Spleen (tissue), 11 donors: ENCODE measurements around the gene LCK. TPM values are rescaled to one million over a fixed set of nuclear protein-coding genes. Genes with fewer than 3 reads are reported as not detected.

ENCODE experiments used
- DNase-seq: peaks from one replicate; pipeline ENCODE4 v3.0.0-alpha.2; 2020
- H3K27ac ChIP-seq, 8 donors: fragments of 200-600 bp; sonication (generic) in 7 of 8; 1 replicate in 4 of 8; 2 replicates in 4 of 8; pipeline versions ENCODE4 v1.5.0 to v1.8.0; 2016 to 2021; ENCODE audit warnings: inconsistent platforms in 4 of 8, mild to moderate bottlenecking in 4 of 8, moderate library complexity in 1 of 8
- H3K27me3 ChIP-seq, 7 donors: fragments of 200-600 bp; sonication (generic) in 6 of 7; replicated peaks in 1 of 7; 1 replicate in 4 of 7; 2 replicates in 3 of 7; pipeline versions ENCODE4 v1.5.0 to v1.8.0; 2016 to 2021; ENCODE audit warnings: inconsistent platforms in 3 of 7, mild to moderate bottlenecking in 1 of 7
- H3K36me3 ChIP-seq, 6 donors: fragments of 200-600 bp; sonication (generic) in 5 of 6; 1 replicate in 4 of 6; 2 replicates in 2 of 6; pipeline versions ENCODE4 v1.5.0 to v1.8.0; 2016 to 2021; ENCODE audit warnings: inconsistent platforms in 2 of 6
- H3K4me1 ChIP-seq, 6 donors: fragments of 200-600 bp; sonication (generic) in 5 of 6; 1 replicate in 3 of 6; 2 replicates in 3 of 6; pipeline versions ENCODE4 v1.5.0 to v1.8.0; 2016 to 2021; ENCODE audit warnings: inconsistent platforms in 3 of 6
- H3K4me3 ChIP-seq, 8 donors: fragments of 200-600 bp; sonication (generic) in 7 of 8; 1 replicate in 4 of 8; 2 replicates in 4 of 8; pipeline versions ENCODE4 v1.5.0 to v1.8.0; 2016 to 2021; ENCODE audit warnings: inconsistent platforms in 4 of 8, mild to moderate bottlenecking in 4 of 8, moderate library complexity in 2 of 8
- H3K9me3 ChIP-seq, 8 donors: fragments of 200-600 bp; sonication (generic) in 7 of 8; 1 replicate in 4 of 8; 2 replicates in 4 of 8; pipeline versions ENCODE4 v1.5.0 to v1.8.0; 2016 to 2021; ENCODE audit warnings: inconsistent platforms in 4 of 8
- CTCF ChIP-seq, 11 experiments: fragments of 200-600 bp in 7 of 11; fragments of 450-650 bp in 4 of 11; sonication (generic) in 4 of 11; IDR thresholded peaks in 8 of 11; conservative IDR thresholded peaks in 3 of 11; 1 replicate in 7 of 11; 2 replicates in 4 of 11; pipeline versions ENCODE4 v1.4.0 to v1.8.0; 2016 to 2021; ENCODE audit warnings: antibody characterized with exemption in 11 of 11, inconsistent platforms in 4 of 11, mild to moderate bottlenecking in 1 of 11
- POLR2A ChIP-seq, 3 donors: fragments of 450-650 bp; IDR thresholded peaks; one replicate each; pipeline ENCODE4 v1.5.1; 2017; ENCODE audit warnings: antibody characterized with exemption in 3 of 3, mild to moderate bottlenecking in 1 of 3
- POLR2AphosphoS5 ChIP-seq, 3 donors: sonication (generic); formaldehyde crosslinking; IDR thresholded peaks; one replicate each; pipeline ENCODE4 v1.5.1; 2017; ENCODE audit warnings: antibody characterized with exemption in 3 of 3
- WGBS, 5 donors: extraction: QIAGEN DNeasy Blood & Tissue Kit in 3 of 5; methylation state at CpG; one replicate each; pipeline versions ENCODE4 v1.1.5 to v1.1.7; 2013 to 2018; 5-methylcytosine and 5-hydroxymethylcytosine counted together
- intact Hi-C: fragments of 100-400 bp; cut with DNase I; formaldehyde crosslinking; loops from one replicate; pipeline ENCODE4 v1.15.0; 2023; ENCODE audit warnings: low total_unique reads
- polyA plus RNA-seq, 3 donors: library from polyadenylated mRNA; stranded (reverse); fragments of 200-250 nt; gene quantifications; one replicate each; pipeline ENCODE4 v1.2.1, GENCODE V29; 2013
- total RNA-seq, 7 donors: library from RNA; depleted of rRNA in 3 of 7; stranded (reverse); fragments of >200 nt in 3 of 7; fragmentation: NEBNext Ultra II Directional in 4 of 7; extraction: Animal tissue kit (Norgen Biotek cat#: 25700) in 4 of 7; gene quantifications; one replicate each; pipeline versions ENCODE4 v1.1.0 to v1.2.1, GENCODE V29; 2016 to 2021
- donor health status: healthy with polysubstance abuse.
- donor health status: DM: no; HTN: no; CAD: no; lungs with moderate emphysema.
- donor health status: DM: no; HTN: no; CAD: no.
- donor health status: Bipolar disorder and iron deficiency.
- donor health status: healthy.
- donor health status: DM: no; HTN: no; CAD: no.
- donor health status: DM: yes; HTN: yes; CAD: no.

Gene LCK
- total and polyA plus RNA-seq, 10 donors, result 37.9 to 84.5 (median 53.1) TPM

DNA sequence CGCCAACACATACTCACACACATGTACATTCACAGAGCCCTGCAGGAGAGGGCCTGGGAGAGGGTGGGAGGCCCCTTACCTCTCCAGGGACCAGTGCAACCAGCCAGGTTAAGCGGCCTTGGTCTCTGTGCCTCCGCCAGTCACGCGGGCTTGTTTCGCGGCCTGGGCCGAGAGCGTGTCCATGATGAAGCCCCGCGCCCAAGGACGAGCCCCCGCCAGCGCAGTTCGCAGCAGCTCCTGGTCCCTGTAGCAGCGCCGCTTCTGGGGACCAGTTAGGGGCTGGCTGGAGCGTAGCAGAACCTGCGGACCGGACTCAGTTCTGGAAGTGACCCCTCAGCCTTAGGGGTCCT is 11.3 kb upstream of the LCK start:
- 80 to 92% (median 86%) methylated on average over 1 to 20 of the region's 20 CpGs for WGBS, 5 donors

DNA sequence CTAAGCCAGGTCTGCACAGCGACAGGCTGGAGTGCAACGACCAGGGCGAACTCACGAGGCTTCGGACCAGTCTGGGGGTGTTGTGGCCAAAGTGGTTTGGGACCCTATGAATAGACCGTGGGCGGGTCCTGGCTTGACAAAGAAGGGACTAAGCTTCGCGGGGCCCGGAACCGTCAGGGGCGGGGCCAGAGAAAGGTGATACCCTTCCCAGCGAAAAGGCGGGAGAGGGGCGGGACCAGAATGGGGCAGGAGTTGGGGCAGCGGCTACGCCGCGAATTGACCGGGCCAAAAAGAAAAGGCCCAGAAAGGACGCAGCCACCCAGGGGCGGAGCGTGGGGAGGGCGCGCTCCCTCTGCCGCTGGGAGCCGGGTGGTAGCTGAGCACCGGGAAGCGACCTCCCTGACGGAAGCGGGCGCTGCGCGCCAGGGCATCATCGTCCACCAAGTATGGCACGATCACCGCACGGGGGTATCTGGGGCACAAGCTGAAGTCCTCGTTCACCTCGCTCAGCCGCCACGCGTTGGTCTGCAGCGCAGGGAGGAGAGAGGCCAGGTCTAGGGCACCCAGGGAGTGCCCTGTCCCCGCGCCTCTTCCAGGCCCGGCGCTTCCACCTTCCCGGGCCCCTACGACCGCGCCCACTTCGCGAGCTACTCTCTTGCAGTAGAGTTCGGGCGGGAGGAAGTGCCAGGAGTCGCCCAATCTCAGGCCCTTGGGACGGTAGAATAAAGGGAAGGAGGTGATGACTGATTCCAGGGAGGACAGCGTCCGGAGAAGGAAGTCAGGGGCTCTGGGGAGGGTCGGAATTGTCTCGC is 10.7 kb upstream of the LCK start:
- Histone ChIP-seq H3K27ac (peak overlapping the region; percentile 59 to 83 (median 76)), H3K4me3 (peak overlapping the region; percentile 40 to 86 (median 66)), H3K4me1 (peaks cover 7 to 43% (median 34%) of the 10 kb centered on the region in 6 donors), H3K36me3 (no peaks in the 10 kb centered on the region), H3K9me3 (no peaks in the 10 kb centered on the region), H3K27me3 (peaks cover 0 to 22% (median 0%) of the 10 kb centered on the region in 7 donors)
- intact Hi-C loops, result no loop called here
- DNase-seq, result peak; percentile 88
- TF ChIP-seq POLR2A (IDR thresholded peaks at IDR 0.05) (no peak), CTCF (IDR thresholded peaks at IDR 0.05 in 8 of 11, conservative IDR thresholded peaks at IDR 0.05 in 3 of 11) (peak in 8 of 11 experiments; percentile 6 to 59 (median 28)), POLR2AphosphoS5 (IDR thresholded peaks at IDR 0.05) (peak; percentile 78 to 85 (median 82))
- WGBS, 5 donors, result 4 to 8% (median 6%) methylated on average over 47 to 62 of the region's 62 CpGs

More for the DNA sequence above, 11.3 kb upstream of the LCK start:
- Histone ChIP-seq H3K4me3 (peak overlapping the region in 4 of 8 donors; percentile 58 to 86 (median 65)), H3K27ac (peak overlapping the region in 6 of 8 donors; percentile 67 to 83 (median 76)), H3K27me3 (peaks cover 0 to 22% (median 0%) of the 10 kb centered on the region in 7 donors), H3K4me1 (peaks cover 7 to 43% (median 34%) of the 10 kb centered on the region in 6 donors), H3K36me3 (peaks cover 0 to 3% (median 0%) of the 10 kb centered on the region in 6 donors), H3K9me3 (no peaks in the 10 kb centered on the region)
- DNase-seq, result no peak
- no peak for TF ChIP-seq CTCF (IDR thresholded peaks at IDR 0.05 in 8 of 11, conservative IDR thresholded peaks at IDR 0.05 in 3 of 11)
- no peak for TF ChIP-seq POLR2A (IDR thresholded peaks at IDR 0.05)
- TF ChIP-seq POLR2AphosphoS5 (IDR thresholded peaks at IDR 0.05), result no peak
- intact Hi-C loops, result no loop called here

DNA sequence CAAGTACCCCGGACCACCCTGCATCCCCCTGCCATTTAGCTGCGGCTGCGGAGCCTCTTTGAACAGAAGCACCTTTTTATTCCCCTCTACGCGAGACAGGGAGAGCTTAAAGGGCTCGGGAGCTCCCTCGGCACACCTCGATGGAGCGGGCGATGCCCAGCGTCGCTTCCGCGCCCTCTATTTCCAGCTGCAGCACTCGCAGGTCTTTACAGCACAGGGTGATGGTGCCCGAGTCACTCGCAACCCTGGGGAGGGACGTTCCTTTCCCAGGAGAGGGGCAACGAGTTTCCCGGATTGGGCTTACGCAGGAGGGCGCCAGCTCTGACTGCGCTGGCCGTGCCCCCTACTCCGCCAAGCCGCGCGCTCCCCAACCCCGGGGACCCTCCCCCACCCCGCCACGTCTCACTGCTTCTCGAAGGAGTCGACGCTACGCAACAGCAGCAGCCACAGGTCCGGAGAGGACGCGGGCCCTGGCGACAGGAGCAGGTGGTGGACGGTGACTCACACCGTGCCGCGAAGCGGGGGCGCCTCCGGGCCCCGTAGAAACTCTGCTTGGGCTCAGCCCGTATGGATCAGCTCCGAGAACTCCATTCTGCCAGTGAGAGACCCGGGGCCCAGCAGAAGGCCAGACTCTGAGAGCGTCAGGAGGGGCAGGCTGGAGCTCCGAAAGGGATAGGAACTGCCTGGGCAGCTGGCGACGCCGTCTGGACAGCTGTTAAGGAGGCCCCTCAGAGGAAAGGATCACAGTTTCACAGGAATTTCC is 9.9 kb upstream of the LCK start:
- Histone ChIP-seq H3K9me3 (no peaks in the 10 kb centered on the region), H3K4me3 (peak overlapping the region; percentile 40 to 86 (median 66)), H3K27ac (peak overlapping the region; percentile 59 to 83 (median 76)), H3K36me3 (no peaks in the 10 kb centered on the region), H3K4me1 (peaks cover 7 to 43% (median 34%) of the 10 kb centered on the region in 6 donors), H3K27me3 (peaks cover 0 to 22% (median 0%) of the 10 kb centered on the region in 7 donors)
- intact Hi-C loops, result no loop called here
- DNase-seq, result peak; percentile 85
- 2 to 4% (median 2%) methylated on average over 32 to 55 of the region's 55 CpGs for WGBS, 5 donors
- peak in 1 of 11 experiments; percentile 1 for TF ChIP-seq CTCF (IDR thresholded peaks at IDR 0.05 in 8 of 11, conservative IDR thresholded peaks at IDR 0.05 in 3 of 11)
- peak in 2 of 3 donors; percentile 44 to 49 for TF ChIP-seq POLR2AphosphoS5 (IDR thresholded peaks at IDR 0.05)
- no peak for TF ChIP-seq POLR2A (IDR thresholded peaks at IDR 0.05)
